ENCODE results near the gene TMEM178B.

- TF ChIP-seq, protein P1, sequence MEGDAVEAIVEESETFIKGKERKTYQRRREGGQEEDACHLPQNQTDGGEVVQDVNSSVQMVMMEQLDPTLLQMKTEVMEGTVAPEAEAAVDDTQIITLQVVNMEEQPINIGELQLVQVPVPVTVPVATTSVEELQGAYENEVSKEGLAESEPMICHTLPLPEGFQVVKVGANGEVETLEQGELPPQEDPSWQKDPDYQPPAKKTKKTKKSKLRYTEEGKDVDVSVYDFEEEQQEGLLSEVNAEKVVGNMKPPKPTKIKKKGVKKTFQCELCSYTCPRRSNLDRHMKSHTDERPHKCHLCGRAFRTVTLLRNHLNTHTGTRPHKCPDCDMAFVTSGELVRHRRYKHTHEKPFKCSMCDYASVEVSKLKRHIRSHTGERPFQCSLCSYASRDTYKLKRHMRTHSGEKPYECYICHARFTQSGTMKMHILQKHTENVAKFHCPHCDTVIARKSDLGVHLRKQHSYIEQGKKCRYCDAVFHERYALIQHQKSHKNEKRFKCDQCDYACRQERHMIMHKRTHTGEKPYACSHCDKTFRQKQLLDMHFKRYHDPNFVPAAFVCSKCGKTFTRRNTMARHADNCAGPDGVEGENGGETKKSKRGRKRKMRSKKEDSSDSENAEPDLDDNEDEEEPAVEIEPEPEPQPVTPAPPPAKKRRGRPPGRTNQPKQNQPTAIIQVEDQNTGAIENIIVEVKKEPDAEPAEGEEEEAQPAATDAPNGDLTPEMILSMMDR (IDR thresholded peaks at IDR 0.05): no peak
- TF ChIP-seq POLR2A (IDR thresholded peaks at IDR 0.05): no peak
Observed at GRCh38 chr7:141370178-141370577, 296.3 kb downstream of the TMEM178B start.

Measured in ovary (tissue), 3 donors.